ENCODE results near the gene KRTAP21-3. TPM values are rescaled to one million over a fixed set of nuclear protein-coding genes. Genes with fewer than 3 reads are reported as not detected.

Gene KRTAP21-3
- polyA plus RNA-seq, 1 donor, result not detected

GRCh38 chr21:30714946-30715345 lies 3.6 kb downstream of the KRTAP21-3 start:
- Histone ChIP-seq H3K9me3 (ENCODE audit: control insufficient read depth, low read depth, low read length) (no peaks in the 10 kb centered on the region), H3K36me3 (ENCODE audit: control insufficient read depth, insufficient read depth, low read length) (no peaks in the 10 kb centered on the region), H3K4me1 (ENCODE audit: control insufficient read depth, insufficient read depth, low read length) (no peaks in the 10 kb centered on the region), H3K27me3 (ENCODE audit: control insufficient read depth, insufficient read depth, low read length) (no peaks in the 10 kb centered on the region), H3K4me3 (ENCODE audit: low read length) (no peak overlapping the region), H3K27ac (ENCODE audit: low read length) (no peak overlapping the region)
- DNase-seq, result no peak
- WGBS (ENCODE audit: insufficient coverage, low lambda C conversion rate), result 82% methylated on average over 2 of the region's 2 CpGs

GRCh38 chr21:30714456-30714855 lies 4.1 kb downstream of the KRTAP21-3 start:
- H3K27me3 ChIP-seq (ENCODE audit: control insufficient read depth, insufficient read depth, low read length), result no peaks in the 10 kb centered on the region
- H3K36me3 ChIP-seq (ENCODE audit: control insufficient read depth, insufficient read depth, low read length), result no peaks in the 10 kb centered on the region
- 100% methylated on average over 2 of the region's 3 CpGs for WGBS (ENCODE audit: insufficient coverage, low lambda C conversion rate)
- no peaks in the 10 kb centered on the region for H3K9me3 ChIP-seq (ENCODE audit: control insufficient read depth, low read depth, low read length)
- H3K4me3 ChIP-seq (ENCODE audit: low read length), result no peak overlapping the region
- H3K4me1 ChIP-seq (ENCODE audit: control insufficient read depth, insufficient read depth, low read length), result no peaks in the 10 kb centered on the region
- H3K27ac ChIP-seq (ENCODE audit: low read length), result no peak overlapping the region
- no peak for DNase-seq

GRCh38 chr21:30713766-30714165 lies 4.8 kb downstream of the KRTAP21-3 start:
- Histone ChIP-seq H3K27me3 (ENCODE audit: control insufficient read depth, insufficient read depth, low read length) (no peaks in the 10 kb centered on the region), H3K27ac (ENCODE audit: low read length) (no peak overlapping the region), H3K4me1 (ENCODE audit: control insufficient read depth, insufficient read depth, low read length) (no peaks in the 10 kb centered on the region), H3K9me3 (ENCODE audit: control insufficient read depth, low read depth, low read length) (no peaks in the 10 kb centered on the region), H3K36me3 (ENCODE audit: control insufficient read depth, insufficient read depth, low read length) (no peaks in the 10 kb centered on the region), H3K4me3 (ENCODE audit: low read length) (no peak overlapping the region)
- 95% methylated on average over 2 of the region's 3 CpGs for WGBS (ENCODE audit: insufficient coverage, low lambda C conversion rate)
- DNase-seq, result no peak

- DNase-seq, result no peak
- WGBS (ENCODE audit: insufficient coverage, low lambda C conversion rate), result 63% methylated on average over 1 of the region's 3 CpGs
- Histone ChIP-seq H3K27me3 (ENCODE audit: control insufficient read depth, insufficient read depth, low read length) (no peaks in the 10 kb centered on the region), H3K4me3 (ENCODE audit: low read length) (no peak overlapping the region), H3K9me3 (ENCODE audit: control insufficient read depth, low read depth, low read length) (no peaks in the 10 kb centered on the region), H3K4me1 (ENCODE audit: control insufficient read depth, insufficient read depth, low read length) (no peaks in the 10 kb centered on the region), H3K36me3 (ENCODE audit: control insufficient read depth, insufficient read depth, low read length) (no peaks in the 10 kb centered on the region), H3K27ac (ENCODE audit: low read length) (no peak overlapping the region)
Observed at GRCh38 chr21:30710499-30710898, 8.1 kb downstream of the KRTAP21-3 start.

GRCh38 chr21:30707409-30707808 lies 11.2 kb downstream of the KRTAP21-3 start:
- H3K9me3 ChIP-seq (ENCODE audit: control insufficient read depth, low read depth, low read length), result no peaks in the 10 kb centered on the region

GRCh38 chr21:30695956-30696355 lies 22.6 kb downstream of the KRTAP21-3 start:
- Histone ChIP-seq H3K27me3 (ENCODE audit: control insufficient read depth, insufficient read depth, low read length) (no peaks in the 10 kb centered on the region), H3K4me3 (ENCODE audit: low read length) (no peak overlapping the region), H3K27ac (ENCODE audit: low read length) (no peak overlapping the region), H3K4me1 (ENCODE audit: control insufficient read depth, insufficient read depth, low read length) (no peaks in the 10 kb centered on the region), H3K36me3 (ENCODE audit: control insufficient read depth, insufficient read depth, low read length) (no peaks in the 10 kb centered on the region), H3K9me3 (ENCODE audit: control insufficient read depth, low read depth, low read length) (no peaks in the 10 kb centered on the region)
- 57% methylated on average over 1 of the region's 1 CpG for WGBS (ENCODE audit: insufficient coverage, low lambda C conversion rate)
- no peak for DNase-seq

More at GRCh38 chr21:30707409-30707808, 11.2 kb downstream of the KRTAP21-3 start:
- no peaks in the 10 kb centered on the region for H3K4me1 ChIP-seq (ENCODE audit: control insufficient read depth, insufficient read depth, low read length)
- no peak overlapping the region for H3K4me3 ChIP-seq (ENCODE audit: low read length)
- H3K27ac ChIP-seq (ENCODE audit: low read length), result no peak overlapping the region
- H3K36me3 ChIP-seq (ENCODE audit: control insufficient read depth, insufficient read depth, low read length), result no peaks in the 10 kb centered on the region
- H3K27me3 ChIP-seq (ENCODE audit: control insufficient read depth, insufficient read depth, low read length), result no peaks in the 10 kb centered on the region
- DNase-seq, result no peak

GRCh38 chr21:30689822-30690221 lies 28.8 kb downstream of the KRTAP21-3 start:
- H3K27ac ChIP-seq (ENCODE audit: low read length), result no peak overlapping the region
- no peak for DNase-seq
- no peaks in the 10 kb centered on the region for H3K27me3 ChIP-seq (ENCODE audit: control insufficient read depth, insufficient read depth, low read length)
- H3K9me3 ChIP-seq (ENCODE audit: control insufficient read depth, low read depth, low read length), result no peaks in the 10 kb centered on the region
- H3K36me3 ChIP-seq (ENCODE audit: control insufficient read depth, insufficient read depth, low read length), result no peaks in the 10 kb centered on the region
- H3K4me1 ChIP-seq (ENCODE audit: control insufficient read depth, insufficient read depth, low read length), result no peaks in the 10 kb centered on the region
- H3K4me3 ChIP-seq (ENCODE audit: low read length), result no peak overlapping the region
- 80% methylated on average over 1 of the region's 7 CpGs for WGBS (ENCODE audit: insufficient coverage, low lambda C conversion rate)

GRCh38 chr21:30684506-30684905 lies 34.1 kb downstream of the KRTAP21-3 start:
- 87% methylated on average over 5 of the region's 6 CpGs for WGBS (ENCODE audit: insufficient coverage, low lambda C conversion rate)
- no peak for DNase-seq

GRCh38 chr21:30680586-30680985 lies 38.0 kb downstream of the KRTAP21-3 start:
- Histone ChIP-seq H3K27ac (ENCODE audit: low read length) (no peak overlapping the region), H3K27me3 (ENCODE audit: control insufficient read depth, insufficient read depth, low read length) (no peaks in the 10 kb centered on the region), H3K9me3 (ENCODE audit: control insufficient read depth, low read depth, low read length) (no peaks in the 10 kb centered on the region), H3K4me3 (ENCODE audit: low read length) (no peak overlapping the region), H3K36me3 (ENCODE audit: control insufficient read depth, insufficient read depth, low read length) (no peaks in the 10 kb centered on the region), H3K4me1 (ENCODE audit: control insufficient read depth, insufficient read depth, low read length) (no peaks in the 10 kb centered on the region)
- DNase-seq, result no peak
- no CpG with 5 or more reads among the region's 1 CpG for WGBS (ENCODE audit: insufficient coverage, low lambda C conversion rate)

More at GRCh38 chr21:30684506-30684905, 34.1 kb downstream of the KRTAP21-3 start:
- no peaks in the 10 kb centered on the region for H3K36me3 ChIP-seq (ENCODE audit: control insufficient read depth, insufficient read depth, low read length)
- no peak overlapping the region for H3K27ac ChIP-seq (ENCODE audit: low read length)
- no peaks in the 10 kb centered on the region for H3K27me3 ChIP-seq (ENCODE audit: control insufficient read depth, insufficient read depth, low read length)
- H3K4me3 ChIP-seq (ENCODE audit: low read length), result no peak overlapping the region
- H3K9me3 ChIP-seq (ENCODE audit: control insufficient read depth, low read depth, low read length), result no peaks in the 10 kb centered on the region
- H3K4me1 ChIP-seq (ENCODE audit: control insufficient read depth, insufficient read depth, low read length), result no peaks in the 10 kb centered on the region

- Histone ChIP-seq H3K36me3 (ENCODE audit: control insufficient read depth, insufficient read depth, low read length) (no peaks in the 10 kb centered on the region), H3K27me3 (ENCODE audit: control insufficient read depth, insufficient read depth, low read length) (no peaks in the 10 kb centered on the region), H3K9me3 (ENCODE audit: control insufficient read depth, low read depth, low read length) (no peaks in the 10 kb centered on the region), H3K27ac (ENCODE audit: low read length) (no peak overlapping the region), H3K4me1 (ENCODE audit: control insufficient read depth, insufficient read depth, low read length) (no peaks in the 10 kb centered on the region), H3K4me3 (ENCODE audit: low read length) (no peak overlapping the region)
- no peak for DNase-seq
Observed at GRCh38 chr21:30676737-30677136, 41.8 kb downstream of the KRTAP21-3 start.

- Histone ChIP-seq H3K9me3 (ENCODE audit: control insufficient read depth, low read depth, low read length) (no peaks in the 10 kb centered on the region), H3K27me3 (ENCODE audit: control insufficient read depth, insufficient read depth, low read length) (no peaks in the 10 kb centered on the region), H3K36me3 (ENCODE audit: control insufficient read depth, insufficient read depth, low read length) (no peaks in the 10 kb centered on the region), H3K27ac (ENCODE audit: low read length) (no peak overlapping the region), H3K4me3 (ENCODE audit: low read length) (no peak overlapping the region), H3K4me1 (ENCODE audit: control insufficient read depth, insufficient read depth, low read length) (no peaks in the 10 kb centered on the region)
- no peak for DNase-seq
- WGBS (ENCODE audit: insufficient coverage, low lambda C conversion rate), result no CpG with 5 or more reads among the region's 1 CpG
Observed at GRCh38 chr21:30674312-30674711, 44.3 kb downstream of the KRTAP21-3 start.
